Measurements from ENCODE around the gene IDI2. TPM values are rescaled to one million over a fixed set of nuclear protein-coding genes. Genes with fewer than 3 reads are reported as not detected.
"Not testable (repeated sequence)": the region's sequence is repeated elsewhere in the genome, so short reads cannot be mapped to it uniquely, and the experiment has no call there.

The IDI2 gene
- total RNA-seq, 2 donors from 2014 or later = not detected

GRCh38 chr10:1010703-1011102, 15.0 kb downstream of the IDI2 start:
- TF ChIP-seq CTCF (IDR thresholded peaks at IDR 0.05) = no peak
- no peak for TF ChIP-seq POLR2A (IDR thresholded peaks at IDR 0.05)
- TF ChIP-seq POLR2AphosphoS5 (IDR thresholded peaks at IDR 0.05) = no peak
- Histone ChIP-seq H3K4me1 (replicated peaks) (no peaks in the 10 kb centered on the region), H3K27ac (no peak overlapping the region), H3K4me3 (no peak overlapping the region), H3K36me3 (peaks cover under 1 to 18% of the 10 kb centered on the region in 2 donors), H3K9me3 (no peaks in the 10 kb centered on the region), H3K27me3 (replicated peaks; ENCODE audit: insufficient read depth) (no peaks in the 10 kb centered on the region)
- intact Hi-C loops (cut with DNase I) = no loop called here
- 89% methylated on average over 7 of the region's 7 CpGs for WGBS
- no peak for DNase-seq (ENCODE audit: low spot score)

DNA sequence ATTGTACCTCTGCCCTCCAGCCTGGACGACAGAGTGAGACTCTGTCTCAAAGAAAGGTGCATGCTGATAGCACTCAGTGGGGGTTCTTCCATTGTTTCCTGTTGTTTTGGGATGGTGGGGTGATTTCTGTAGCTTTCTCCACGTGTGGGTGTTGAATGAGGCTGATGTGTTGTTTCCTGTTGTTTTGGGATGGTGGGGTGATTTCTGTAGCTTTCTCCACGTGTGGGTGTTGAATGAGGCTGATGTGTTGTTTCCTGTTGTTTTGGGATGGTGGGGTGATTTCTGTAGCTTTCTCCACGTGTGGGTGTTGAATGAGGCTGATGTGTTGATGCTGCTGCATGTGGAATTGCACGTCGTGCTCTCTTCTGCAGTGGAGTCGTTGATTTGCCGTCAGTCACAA, 15.7 kb downstream of the IDI2 start:
- WGBS = 72% methylated on average over 7 of the region's 8 CpGs

GRCh38 chr10:1009071-1009494, 16.6 kb downstream of the IDI2 start:
- Histone ChIP-seq H3K36me3 (peaks cover 6 to 18% of the 10 kb centered on the region in 2 donors), H3K4me3 (no peak overlapping the region), H3K27me3 (replicated peaks; ENCODE audit: insufficient read depth) (no peaks in the 10 kb centered on the region), H3K9me3 (no peaks in the 10 kb centered on the region), H3K27ac (no peak overlapping the region), H3K4me1 (replicated peaks) (no peaks in the 10 kb centered on the region)
- 86% methylated on average over 9 of the region's 9 CpGs for WGBS
- TF ChIP-seq POLR2AphosphoS5 (IDR thresholded peaks at IDR 0.05) = no peak
- TF ChIP-seq CTCF (IDR thresholded peaks at IDR 0.05) = no peak
- TF ChIP-seq POLR2A (IDR thresholded peaks at IDR 0.05) = no peak
- no peak for DNase-seq (ENCODE audit: low spot score)
- intact Hi-C loops (cut with DNase I) = no loop called here

More for the DNA sequence above, 15.7 kb downstream of the IDI2 start:
- intact Hi-C loops (cut with DNase I); H3K27ac ChIP-seq; H3K4me3 ChIP-seq; H3K4me1 ChIP-seq (replicated peaks); H3K27me3 ChIP-seq (replicated peaks; ENCODE audit: insufficient read depth); H3K9me3 ChIP-seq; DNase-seq (ENCODE audit: low spot score): not testable (repeated sequence)
- H3K36me3 ChIP-seq = peaks cover 0 to 18% of the 10 kb centered on the region in 2 donors

DNA sequence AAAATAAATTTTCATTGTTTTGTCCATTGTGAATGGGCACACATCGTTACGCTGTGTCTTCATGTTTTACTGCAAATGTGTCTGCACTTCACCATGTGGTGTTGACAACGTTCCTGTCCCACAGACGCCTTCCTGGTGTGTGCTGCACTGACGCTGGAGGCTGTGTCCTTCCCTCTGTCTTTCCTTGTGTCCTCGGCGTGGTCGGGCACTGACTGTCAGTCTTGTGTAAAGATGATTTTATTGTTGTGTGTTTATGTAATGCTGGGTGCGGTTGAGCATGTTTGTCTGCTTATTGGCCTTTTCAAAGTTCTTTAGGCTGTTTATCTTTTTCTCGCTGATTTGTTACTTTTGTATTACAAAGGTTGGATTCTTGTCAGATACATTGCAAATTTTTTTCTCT, 18.1 kb downstream of the IDI2 start:
- Histone ChIP-seq H3K4me1 (replicated peaks) (no peaks in the 10 kb centered on the region), H3K27me3 (replicated peaks; ENCODE audit: insufficient read depth) (no peaks in the 10 kb centered on the region), H3K4me3 (no peak overlapping the region), H3K36me3 (peaks cover 7 to 18% of the 10 kb centered on the region in 2 donors), H3K27ac (no peak overlapping the region), H3K9me3 (no peaks in the 10 kb centered on the region)
- no peak for TF ChIP-seq POLR2A (IDR thresholded peaks at IDR 0.05)
- peak; percentile 54 for TF ChIP-seq POLR2AphosphoS5 (IDR thresholded peaks at IDR 0.05)
- no peak for TF ChIP-seq CTCF (IDR thresholded peaks at IDR 0.05)
- intact Hi-C loops (cut with DNase I) = no loop called here
- peak; percentile 36 for DNase-seq (ENCODE audit: low spot score)
- WGBS = 75% methylated on average over 10 of the region's 10 CpGs

GRCh38 chr10:1006573-1006972, 19.1 kb downstream of the IDI2 start:
- H3K9me3 ChIP-seq = no peaks in the 10 kb centered on the region
- H3K27ac ChIP-seq = no peak overlapping the region
- no peak overlapping the region for H3K4me3 ChIP-seq
- TF ChIP-seq CTCF (IDR thresholded peaks at IDR 0.05) (no peak), POLR2AphosphoS5 (IDR thresholded peaks at IDR 0.05) (no peak), POLR2A (IDR thresholded peaks at IDR 0.05) (no peak)
- WGBS = 95% methylated on average over 9 of the region's 9 CpGs
- intact Hi-C loops (cut with DNase I) = no loop called here
- no peaks in the 10 kb centered on the region for H3K27me3 ChIP-seq (replicated peaks; ENCODE audit: insufficient read depth)
- no peaks in the 10 kb centered on the region for H3K4me1 ChIP-seq (replicated peaks)
- DNase-seq (ENCODE audit: low spot score) = no peak
- peaks cover 7 to 11% of the 10 kb centered on the region in 2 donors for H3K36me3 ChIP-seq
